ENCODE data around the gene ARID3B.
A peak's percentile ranks its signal among the peaks of the same experiment; 100 is the strongest.

ARID3B gene

DNA sequence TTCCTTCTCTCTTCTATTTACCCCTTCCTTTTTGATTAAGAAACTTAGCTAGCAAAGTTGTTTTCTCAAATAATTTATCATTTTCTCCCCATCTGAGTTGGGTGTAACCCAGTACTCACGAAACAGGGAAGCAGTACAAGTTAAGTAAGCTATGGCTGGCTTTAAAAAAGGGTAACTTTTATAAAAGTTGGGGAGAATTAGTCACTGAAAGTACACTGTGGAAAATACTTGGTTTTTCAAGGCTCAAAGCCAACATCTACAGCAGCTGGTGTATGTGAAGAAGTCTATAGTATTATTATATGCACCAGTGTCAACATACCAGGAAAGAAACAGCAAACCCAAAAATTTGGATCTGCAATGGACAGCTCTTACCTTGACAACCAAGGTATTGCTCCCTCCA, 100.1 kb downstream of the ARID3B start:
- peaks cover 18% of the 10 kb centered on the region for H3K36me3 ChIP-seq (ENCODE audit: control insufficient read depth, insufficient read depth, low read length)
- peaks cover 13% of the 10 kb centered on the region for H3K4me1 ChIP-seq (ENCODE audit: control insufficient read depth, insufficient read depth, low read length)
- H3K9ac ChIP-seq (ENCODE audit: low read depth, low read length): no peak overlapping the region
- no peaks in the 10 kb centered on the region for H3K9me3 ChIP-seq (ENCODE audit: control insufficient read depth, insufficient read depth, low read length)
- no peak overlapping the region for H3K4me3 ChIP-seq (ENCODE audit: low read depth, low read length)
- no peaks in the 10 kb centered on the region for H3K27me3 ChIP-seq (ENCODE audit: control insufficient read depth, insufficient read depth, low read length)

DNA sequence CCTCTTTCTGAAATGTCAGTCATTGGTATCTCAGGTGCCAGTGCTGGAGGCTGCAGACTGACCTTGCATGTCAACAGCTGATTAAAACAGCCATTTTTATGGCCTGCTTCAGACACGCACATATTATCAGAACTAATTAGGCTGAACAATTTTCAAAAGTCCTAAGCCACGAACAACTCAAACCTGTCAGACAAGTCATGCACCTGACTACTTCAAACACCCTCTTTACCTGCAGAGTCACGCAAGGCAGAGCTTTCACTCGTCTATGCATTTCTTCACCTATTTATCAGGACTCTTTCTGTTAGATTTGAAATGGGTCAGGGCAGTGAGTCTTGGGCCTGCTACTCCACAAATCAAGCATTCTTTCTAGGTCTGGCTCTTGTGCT, 101.3 kb downstream of the ARID3B start:
- Histone ChIP-seq H3K9me3 (ENCODE audit: control insufficient read depth, insufficient read depth, low read length) (no peaks in the 10 kb centered on the region), H3K36me3 (ENCODE audit: control insufficient read depth, insufficient read depth, low read length) (peaks cover 13% of the 10 kb centered on the region), H3K4me1 (ENCODE audit: control insufficient read depth, insufficient read depth, low read length) (peaks cover 13% of the 10 kb centered on the region), H3K4me3 (ENCODE audit: low read depth, low read length) (no peak overlapping the region), H3K27me3 (ENCODE audit: control insufficient read depth, insufficient read depth, low read length) (no peaks in the 10 kb centered on the region), H3K9ac (ENCODE audit: low read depth, low read length) (peak overlapping the region; percentile 12)

DNA sequence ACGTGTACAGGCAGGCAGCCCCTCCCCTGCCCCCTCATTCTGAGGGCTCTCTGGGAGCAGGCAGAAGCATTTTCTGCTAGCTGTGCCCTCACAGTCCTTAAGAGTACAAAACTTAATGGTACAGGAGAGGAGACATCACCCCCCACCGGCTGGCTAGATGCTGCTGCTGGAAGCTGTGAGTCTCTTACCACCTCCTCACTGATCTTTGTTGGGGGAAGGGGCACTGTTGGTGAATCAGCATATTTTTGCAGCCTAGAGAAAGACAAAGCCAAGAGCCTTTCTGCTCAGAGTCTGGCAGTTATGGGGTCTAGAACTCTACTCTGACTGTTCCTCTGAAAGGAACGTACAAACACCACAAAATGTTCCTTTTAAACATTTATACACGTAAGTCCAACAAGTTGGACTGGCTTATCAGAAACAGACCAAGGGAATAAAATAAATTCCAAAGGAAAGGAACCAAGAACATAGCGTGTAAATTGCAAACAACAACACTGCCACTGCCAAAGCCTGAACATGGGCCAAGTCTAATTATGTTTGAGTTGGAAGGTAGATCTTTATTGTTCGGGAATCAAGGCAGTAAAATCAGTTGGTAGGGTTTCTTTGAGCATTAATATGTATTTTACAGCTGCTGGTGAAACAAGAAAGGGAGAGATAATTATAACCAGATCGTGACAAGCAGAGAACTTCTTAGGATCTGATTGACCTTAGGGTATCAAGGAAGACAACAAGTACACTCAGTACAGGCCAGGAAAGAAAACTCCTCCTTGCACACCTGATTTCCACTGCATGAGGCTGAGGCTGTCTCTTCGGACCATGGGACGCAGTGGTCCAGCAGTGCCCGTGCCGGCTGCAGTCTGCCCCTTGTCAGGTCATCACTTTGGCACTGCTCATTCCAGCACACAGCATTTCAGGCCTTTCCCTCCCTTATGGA, 102.0 kb downstream of the ARID3B start:
- Histone ChIP-seq H3K4me3 (ENCODE audit: low read depth, low read length) (no peak overlapping the region), H3K9ac (ENCODE audit: low read depth, low read length) (peak overlapping the region; percentile 28), H3K9me3 (ENCODE audit: control insufficient read depth, insufficient read depth, low read length) (no peaks in the 10 kb centered on the region), H3K27me3 (ENCODE audit: control insufficient read depth, insufficient read depth, low read length) (no peaks in the 10 kb centered on the region), H3K4me1 (ENCODE audit: control insufficient read depth, insufficient read depth, low read length) (peaks cover 13% of the 10 kb centered on the region), H3K36me3 (ENCODE audit: control insufficient read depth, insufficient read depth, low read length) (peaks cover 13% of the 10 kb centered on the region)

DNA sequence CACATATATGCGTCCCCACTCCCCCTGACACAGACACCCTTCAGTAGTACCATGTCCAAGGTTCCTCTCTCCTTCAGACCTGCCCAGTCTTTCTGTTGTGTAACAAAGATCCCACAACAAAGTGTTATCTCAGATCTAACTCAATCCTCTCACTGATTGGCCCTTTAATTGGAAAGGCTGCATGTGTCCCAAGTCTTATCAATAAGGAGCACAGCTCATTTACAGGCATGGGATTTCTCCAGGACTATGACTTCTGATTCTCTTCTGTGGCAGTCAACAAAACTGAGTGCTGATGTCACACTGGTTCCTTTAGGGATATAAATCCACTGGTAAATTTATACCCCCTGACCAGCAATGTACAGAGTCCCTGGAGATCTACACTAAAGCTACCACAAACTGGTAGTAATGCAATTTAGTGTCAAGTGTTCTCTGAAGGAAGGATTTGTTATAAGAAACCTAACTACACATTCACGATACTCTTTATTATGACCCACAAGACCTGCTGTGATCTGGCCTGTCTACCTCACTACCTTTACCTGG, 102.7 kb downstream of the ARID3B start:
- peaks cover 13% of the 10 kb centered on the region for H3K36me3 ChIP-seq (ENCODE audit: control insufficient read depth, insufficient read depth, low read length)
- no peaks in the 10 kb centered on the region for H3K9me3 ChIP-seq (ENCODE audit: control insufficient read depth, insufficient read depth, low read length)
- no peaks in the 10 kb centered on the region for H3K27me3 ChIP-seq (ENCODE audit: control insufficient read depth, insufficient read depth, low read length)
- peaks cover 13% of the 10 kb centered on the region for H3K4me1 ChIP-seq (ENCODE audit: control insufficient read depth, insufficient read depth, low read length)
- no peak overlapping the region for H3K4me3 ChIP-seq (ENCODE audit: low read depth, low read length)
- H3K9ac ChIP-seq (ENCODE audit: low read depth, low read length): no peak overlapping the region

DNA sequence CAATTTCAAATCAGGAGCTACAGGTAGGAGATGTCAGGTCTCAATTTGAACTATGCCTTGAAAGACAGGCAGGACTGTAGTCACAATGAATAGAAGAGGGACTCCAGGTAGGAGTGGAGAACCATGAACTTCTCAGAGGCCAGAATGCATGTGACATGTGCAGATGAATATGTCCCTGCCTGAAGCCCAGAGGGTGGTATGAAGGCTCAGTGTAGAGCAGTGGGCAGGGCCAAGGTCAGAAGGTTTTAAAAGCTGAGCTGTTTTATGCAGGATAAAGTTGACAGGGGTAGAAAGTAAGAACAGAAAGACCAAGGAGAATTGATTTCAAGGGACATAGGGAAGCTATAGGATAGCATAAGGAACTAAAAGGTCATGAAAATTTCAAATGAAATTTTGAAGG, 105.5 kb downstream of the ARID3B start:
- peaks cover under 1% of the 10 kb centered on the region for H3K36me3 ChIP-seq (ENCODE audit: control insufficient read depth, insufficient read depth, low read length)
- no peak overlapping the region for H3K4me3 ChIP-seq (ENCODE audit: low read depth, low read length)
- H3K9ac ChIP-seq (ENCODE audit: low read depth, low read length): no peak overlapping the region
- no peaks in the 10 kb centered on the region for H3K27me3 ChIP-seq (ENCODE audit: control insufficient read depth, insufficient read depth, low read length)
- peaks cover 13% of the 10 kb centered on the region for H3K4me1 ChIP-seq (ENCODE audit: control insufficient read depth, insufficient read depth, low read length)
- no peaks in the 10 kb centered on the region for H3K9me3 ChIP-seq (ENCODE audit: control insufficient read depth, insufficient read depth, low read length)

Data from iPS-15b (cell line).